Fibroblast of skin of right quadriceps (primary cell): ENCODE measurements around the gene COL8A2.
A peak's percentile ranks its signal among the peaks of the same experiment; 100 is the strongest.

Experiments used
- DNase-seq: peaks from one replicate; pipeline ENCODE4 v3.0.0-alpha.2; 2013

COL8A2 gene

DNA sequence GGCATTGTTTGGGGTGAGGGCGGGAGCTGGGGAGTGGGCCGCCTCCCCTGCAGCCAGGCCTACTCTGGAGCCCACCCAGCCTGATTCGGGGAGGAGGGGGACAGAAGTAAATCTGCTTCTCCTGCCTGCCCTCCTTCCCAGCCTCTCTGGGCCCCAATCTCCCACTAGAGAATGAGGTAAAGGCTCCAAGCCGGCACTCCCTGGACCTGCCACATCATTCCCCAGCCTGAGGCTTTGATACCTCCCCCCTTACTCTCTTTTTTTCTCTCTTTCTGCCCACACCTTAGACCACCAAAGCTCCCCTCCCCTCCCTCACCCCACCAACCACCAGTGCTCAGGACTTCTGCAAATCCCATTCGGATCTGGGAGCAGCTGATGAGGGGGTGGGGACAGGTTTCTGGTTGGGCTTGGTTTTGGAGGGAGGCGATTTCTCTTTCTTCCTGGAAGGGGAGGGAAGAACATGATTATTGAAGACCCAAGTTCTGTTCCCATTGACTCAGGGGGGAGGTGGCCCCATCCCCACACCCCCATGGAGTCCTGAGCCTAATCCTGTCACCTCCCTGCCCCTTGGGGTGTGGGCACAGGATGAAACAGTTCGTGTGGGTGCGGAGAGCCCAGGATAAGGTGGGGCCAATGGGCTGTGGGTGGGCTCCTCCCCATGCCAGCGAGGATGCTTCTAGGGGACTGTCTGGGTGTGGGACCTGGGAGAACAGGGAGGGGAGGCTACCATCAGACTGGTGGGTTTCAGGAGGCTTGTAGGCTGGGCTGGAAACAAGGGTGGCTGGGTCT lies 32.3 kb upstream of the COL8A2 start:
- peak; percentile 34 for DNase-seq

- DNase-seq, result peak; percentile 65
These were observed 31.5 kb upstream of the COL8A2 start for GRCh38 chr1:36156329-36157114.

DNA sequence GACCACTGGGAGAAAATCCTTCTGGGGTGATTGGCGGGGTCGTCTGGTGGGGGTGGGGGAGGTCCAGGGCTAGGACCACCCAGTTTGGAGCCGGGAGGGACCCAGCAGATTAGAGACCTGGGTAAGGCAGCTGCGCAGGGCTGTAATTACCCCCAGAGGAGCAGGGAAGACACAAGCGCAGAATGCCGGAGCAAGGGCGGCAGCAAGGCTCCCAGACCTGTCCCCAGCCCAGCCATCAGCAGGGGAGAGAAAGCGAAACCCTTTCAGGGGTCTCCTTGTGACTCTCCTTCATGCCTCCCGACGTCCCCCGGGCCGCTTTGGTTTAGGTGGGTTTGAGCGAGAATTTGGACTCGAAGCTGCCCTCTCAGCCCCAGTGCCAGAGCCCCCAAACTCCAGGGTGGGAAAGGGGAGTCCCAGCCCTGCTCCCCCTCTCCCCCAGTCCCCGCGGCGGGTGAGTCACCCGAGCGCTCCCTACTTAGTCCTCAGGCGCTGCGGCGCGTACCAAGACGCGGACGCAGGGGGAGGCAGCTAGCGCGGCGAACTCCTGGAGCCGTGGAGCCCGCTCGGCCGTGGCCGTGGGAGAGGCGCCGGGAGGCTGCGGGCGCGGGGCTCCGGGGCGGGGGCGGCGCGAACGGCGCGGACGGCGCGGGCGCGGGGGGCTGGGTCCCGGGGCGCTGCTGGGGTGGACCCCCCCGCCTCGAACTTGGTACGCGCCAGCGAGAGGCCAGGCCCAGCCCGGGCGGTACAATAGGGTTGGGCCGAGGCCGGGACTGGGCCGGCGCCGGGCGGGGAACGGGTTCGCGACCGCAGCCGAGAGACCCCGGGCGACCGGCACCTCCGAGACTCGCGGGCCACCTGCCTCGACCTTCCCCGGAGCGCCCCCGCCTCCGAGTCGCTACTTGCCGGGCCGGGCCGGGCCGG lies 30.6 kb upstream of the COL8A2 start, which contains the start of gene MAP7D1:
MAP7D1 (plus strand) TSS at position 753 of the 921 bp plus-strand sequence. CDS start 258 bp downstream, outside the sequence.
- peak; percentile 89 for DNase-seq

DNA sequence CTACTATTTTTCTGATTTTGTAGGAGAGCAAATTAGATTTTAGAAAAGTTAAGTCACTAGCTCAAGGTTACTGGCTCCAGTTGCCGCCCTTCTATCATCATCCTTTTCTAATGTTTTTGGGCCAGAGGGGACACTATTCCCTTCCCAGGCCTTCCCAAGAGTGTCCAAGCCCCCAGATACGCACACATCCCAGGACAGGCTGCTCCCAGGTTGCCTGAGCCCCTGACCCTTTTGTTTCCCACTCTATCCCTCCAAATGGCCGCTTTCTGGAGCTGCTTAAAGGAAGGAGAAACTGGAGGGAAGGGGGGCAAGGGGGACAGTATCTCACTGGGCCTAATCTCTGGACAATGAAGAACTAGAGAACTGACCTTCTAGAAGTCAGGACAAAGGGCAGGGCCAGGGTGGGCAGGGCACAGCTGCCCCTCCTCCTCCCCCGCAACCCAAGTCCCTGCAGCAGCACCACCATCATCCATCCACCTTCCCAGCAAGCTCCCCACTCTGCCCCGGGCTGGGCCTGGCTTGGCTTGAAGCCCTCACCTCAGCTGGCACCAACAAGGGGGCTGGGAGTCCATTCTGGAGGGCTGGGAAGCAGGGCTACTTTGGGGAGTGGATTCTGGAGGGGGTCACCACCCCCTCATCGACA lies 29.9 kb upstream of the COL8A2 start:
- DNase-seq, result no peak

DNA sequence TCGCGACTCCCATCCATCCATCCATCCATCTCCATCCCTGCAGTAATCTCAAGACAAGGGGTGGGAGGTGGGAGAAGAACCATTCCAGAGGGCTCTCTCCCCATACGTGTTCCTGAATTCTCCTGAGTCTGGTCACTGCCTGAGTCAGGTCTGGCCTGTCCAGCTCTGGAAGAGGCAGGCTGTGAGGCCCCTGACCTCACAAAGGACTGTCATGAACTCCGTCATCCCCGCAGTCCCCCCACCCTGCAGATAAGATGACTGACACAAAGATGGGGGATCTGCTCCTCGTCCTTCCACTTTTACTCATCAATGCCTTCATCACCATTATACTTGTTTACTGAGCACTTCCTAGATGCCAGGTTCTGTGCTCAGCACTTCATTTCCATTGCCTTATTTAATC lies 29.3 kb upstream of the COL8A2 start:
- DNase-seq, result no peak

GRCh38 chr1:36153476-36153875 lies 28.5 kb upstream of the COL8A2 start:
- no peak for DNase-seq

DNA sequence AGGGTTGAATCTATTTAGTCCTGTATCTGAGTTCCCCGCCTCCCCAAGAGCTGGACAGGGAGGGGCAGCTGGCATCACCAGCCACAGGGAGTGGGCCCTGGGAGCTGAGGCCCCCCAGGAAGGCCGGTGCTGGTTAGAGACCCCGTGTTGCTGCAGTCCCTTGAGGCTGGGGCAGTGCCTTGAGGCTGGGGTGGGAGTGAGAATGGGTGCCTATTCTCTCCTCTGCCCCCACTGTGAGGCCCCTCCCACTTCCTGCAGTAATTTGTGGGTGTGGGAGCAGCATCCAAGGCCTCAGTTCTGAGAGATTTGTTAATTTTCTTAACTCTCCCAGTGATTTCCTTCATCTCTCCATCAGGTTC lies 26.8 kb upstream of the COL8A2 start:
- DNase-seq, result peak; percentile 35

GRCh38 chr1:36151134-36151844 lies 26.3 kb upstream of the COL8A2 start:
- DNase-seq, result no peak

DNA sequence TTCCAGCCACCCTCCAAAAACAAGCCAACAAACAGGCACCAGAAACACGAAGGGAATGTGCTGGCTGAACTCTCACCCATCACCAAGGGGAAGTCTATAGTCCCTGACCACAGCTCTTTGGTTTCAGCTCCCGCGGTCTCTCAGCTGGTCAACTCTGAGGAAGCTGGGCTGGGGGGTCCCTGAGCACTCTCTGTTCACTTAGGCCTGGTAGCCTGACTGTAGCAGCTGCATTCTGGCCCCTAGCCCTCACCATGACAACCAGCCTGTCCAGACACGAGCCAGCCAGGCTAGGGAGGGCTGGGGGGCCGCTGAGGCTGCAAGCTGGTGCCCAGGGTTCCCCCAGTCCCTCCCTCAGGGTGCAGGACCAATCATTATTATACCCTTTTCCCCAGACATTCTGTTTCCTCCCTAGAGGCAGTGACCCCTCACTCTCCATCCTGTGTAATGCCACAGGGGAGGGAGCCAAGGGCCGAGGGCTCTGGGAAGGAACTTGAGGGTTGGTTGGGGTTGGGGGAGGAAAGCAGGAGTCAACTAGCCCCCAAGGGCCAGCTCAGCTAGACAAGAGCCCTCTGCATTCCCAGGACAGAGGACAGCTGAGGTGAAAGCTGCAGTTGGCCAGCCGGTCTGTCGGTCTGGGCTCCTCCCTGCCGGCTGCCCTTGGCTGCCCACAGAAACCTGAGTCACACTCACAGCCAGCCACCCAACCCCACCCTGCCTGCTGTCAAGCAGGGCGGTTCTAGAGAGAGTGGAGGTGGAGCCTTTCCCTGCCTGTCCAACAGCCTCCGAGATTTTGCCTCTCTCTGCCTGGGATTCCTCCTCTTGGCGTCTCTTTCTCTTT lies 25.5 kb upstream of the COL8A2 start:
- peak; percentile 92 for DNase-seq

GRCh38 chr1:36149973-36150295 lies 24.9 kb upstream of the COL8A2 start:
- no peak for DNase-seq

GRCh38 chr1:36149237-36149972 lies 24.4 kb upstream of the COL8A2 start, which contains the start of gene TRAPPC3:
Gene TRAPPC3 (minus strand): TSS chr1:36149486. CDS start chr1:36149378, 108 bp downstream.
- peak; percentile 100 for DNase-seq

DNA sequence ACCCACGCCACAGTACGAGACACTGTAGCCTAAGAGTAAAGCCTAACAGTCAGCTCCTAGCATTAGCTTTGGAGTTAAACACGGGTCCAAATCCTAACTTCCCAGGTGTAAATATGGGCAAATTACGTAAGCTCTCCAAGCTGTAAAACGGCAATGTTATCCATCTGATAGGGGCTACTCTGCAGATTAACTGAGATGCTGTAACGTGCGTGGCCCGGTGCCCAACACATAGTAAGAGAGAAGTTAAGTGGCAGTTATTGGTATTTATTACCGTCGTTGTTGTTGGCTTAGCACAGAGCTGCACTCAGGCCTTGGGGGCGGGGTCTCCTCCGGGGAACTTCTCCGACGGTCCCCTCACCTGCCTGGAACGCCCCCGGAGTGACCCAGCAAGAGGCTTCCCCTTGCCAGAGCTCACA lies 23.8 kb upstream of the COL8A2 start:
- no peak for DNase-seq

GRCh38 chr1:36144413-36144812 lies 19.4 kb upstream of the COL8A2 start:
- DNase-seq, result no peak

GRCh38 chr1:36143424-36143823 lies 18.4 kb upstream of the COL8A2 start:
- no peak for DNase-seq

DNA sequence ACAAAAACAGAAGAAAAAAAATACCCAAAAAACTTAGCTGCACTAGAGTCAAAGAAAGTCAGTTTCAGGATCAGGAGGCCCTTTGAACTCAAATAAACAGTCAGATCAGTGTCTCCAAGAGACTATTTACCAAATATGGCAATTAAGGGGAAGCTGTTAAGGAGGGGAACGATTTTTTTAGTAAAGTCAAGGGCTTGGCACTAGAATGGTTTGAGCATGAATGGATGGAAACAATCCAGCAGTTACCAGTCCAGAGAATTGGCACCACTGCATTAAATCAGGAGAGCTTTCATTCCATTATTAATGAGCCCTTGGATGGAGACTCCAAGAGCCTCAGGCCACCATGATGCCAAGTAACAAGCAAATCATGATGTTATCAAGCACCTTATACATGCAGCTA lies 17.1 kb upstream of the COL8A2 start:
- DNase-seq, result no peak

DNA sequence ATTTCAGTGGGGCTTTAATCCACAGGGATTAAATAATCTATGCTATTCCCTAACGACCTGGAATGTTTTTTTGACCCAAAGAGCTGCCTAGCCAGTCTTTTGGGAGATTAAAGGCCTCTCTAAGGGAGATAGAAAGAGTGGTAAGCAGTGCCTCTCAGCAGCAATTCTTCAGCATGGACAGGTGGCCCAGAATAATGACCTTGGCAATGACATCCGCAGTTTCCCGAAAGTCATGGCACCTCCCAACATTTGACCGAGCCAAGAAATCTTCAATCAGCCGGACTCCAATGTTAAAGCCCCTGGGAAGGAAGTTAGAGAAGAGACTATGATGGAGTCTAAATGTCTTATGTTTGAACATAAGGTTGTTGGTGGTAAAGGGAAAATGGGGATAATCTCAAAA lies 14.5 kb upstream of the COL8A2 start:
- no peak for DNase-seq

DNA sequence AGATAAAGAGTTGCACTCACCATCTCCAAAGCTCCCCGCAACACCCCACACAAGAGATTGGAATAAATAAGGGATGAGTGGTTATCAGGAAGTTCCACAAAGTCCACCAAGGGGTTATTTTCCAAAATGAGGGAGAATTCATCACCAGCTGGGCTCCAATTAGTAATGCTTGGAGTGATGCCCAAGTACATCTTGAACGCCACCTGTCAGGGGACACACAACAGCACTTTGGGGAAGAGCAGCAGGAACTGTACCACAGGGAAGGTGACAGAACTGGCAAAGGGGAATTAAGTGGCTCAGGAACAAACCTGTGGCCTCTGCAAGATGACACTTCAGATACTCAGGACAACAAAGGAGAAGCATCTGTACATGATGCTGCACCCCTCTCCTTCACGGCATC lies 12.8 kb upstream of the COL8A2 start:
- DNase-seq, result no peak

DNA sequence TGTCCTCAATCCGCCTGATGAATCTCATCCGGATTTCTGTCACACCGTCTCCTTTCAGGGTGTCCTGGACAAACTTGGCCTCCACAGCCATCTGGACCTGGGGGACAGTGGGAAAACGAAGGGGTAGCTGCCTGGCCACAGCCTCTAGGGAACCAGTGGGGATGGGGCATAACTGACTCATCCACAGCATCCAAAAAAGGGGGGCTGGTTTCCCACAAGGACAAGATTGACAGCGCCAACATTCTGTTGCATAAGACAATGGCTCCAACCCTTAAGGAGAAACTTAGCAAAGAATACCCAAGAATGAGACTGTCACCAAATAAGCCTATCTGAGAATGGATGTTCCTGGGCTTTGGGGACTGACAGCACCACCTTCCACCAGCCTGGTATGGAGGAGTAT lies 12.2 kb upstream of the COL8A2 start:
- DNase-seq, result no peak

DNA sequence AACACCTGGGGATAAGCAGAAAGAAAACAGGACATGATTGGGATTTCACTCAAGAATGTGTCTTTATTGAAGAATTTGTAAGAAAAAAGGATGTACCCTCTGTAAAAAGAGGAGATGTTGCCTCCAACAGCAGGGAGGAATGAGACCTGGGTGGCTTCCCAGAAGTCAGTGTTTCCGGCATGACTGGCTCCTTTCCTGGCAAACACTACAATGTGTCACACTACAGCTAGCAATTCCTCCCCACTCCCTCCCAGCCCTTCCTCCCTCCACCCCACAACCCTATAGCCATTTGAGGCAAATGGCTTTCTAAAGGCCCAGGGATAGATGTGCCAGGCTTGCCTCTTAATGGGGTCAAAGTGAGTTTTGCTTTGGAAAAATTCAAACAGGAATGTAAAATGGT lies 11.5 kb upstream of the COL8A2 start:
- peak; percentile 89 for DNase-seq

GRCh38 chr1:36135796-36136195 lies 10.8 kb upstream of the COL8A2 start:
- DNase-seq, result no peak
